Renal cortical epithelial cell (primary cell): ENCODE measurements around the gene VDR. TPM values are rescaled to one million over a fixed set of nuclear protein-coding genes. Genes with fewer than 3 reads are reported as not detected.
"Not testable (repeated sequence)": the region's sequence is repeated elsewhere in the genome, so short reads cannot be mapped to it uniquely, and the experiment has no call there.

ENCODE experiments used
- DNase-seq: peaks from one replicate; pipeline ENCODE4 v3.0.0-alpha.2; 2011; ENCODE audit warnings: low read depth
- total RNA-seq: library from RNA; depleted of rRNA; stranded (reverse); fragments of >200 nt; gene quantifications from 2 replicates; pipeline ENCODE4 v1.2.3, GENCODE V29; 2014

The VDR gene
- total RNA-seq, 1 donor from 2014 or later = 2.9 TPM

DNA sequence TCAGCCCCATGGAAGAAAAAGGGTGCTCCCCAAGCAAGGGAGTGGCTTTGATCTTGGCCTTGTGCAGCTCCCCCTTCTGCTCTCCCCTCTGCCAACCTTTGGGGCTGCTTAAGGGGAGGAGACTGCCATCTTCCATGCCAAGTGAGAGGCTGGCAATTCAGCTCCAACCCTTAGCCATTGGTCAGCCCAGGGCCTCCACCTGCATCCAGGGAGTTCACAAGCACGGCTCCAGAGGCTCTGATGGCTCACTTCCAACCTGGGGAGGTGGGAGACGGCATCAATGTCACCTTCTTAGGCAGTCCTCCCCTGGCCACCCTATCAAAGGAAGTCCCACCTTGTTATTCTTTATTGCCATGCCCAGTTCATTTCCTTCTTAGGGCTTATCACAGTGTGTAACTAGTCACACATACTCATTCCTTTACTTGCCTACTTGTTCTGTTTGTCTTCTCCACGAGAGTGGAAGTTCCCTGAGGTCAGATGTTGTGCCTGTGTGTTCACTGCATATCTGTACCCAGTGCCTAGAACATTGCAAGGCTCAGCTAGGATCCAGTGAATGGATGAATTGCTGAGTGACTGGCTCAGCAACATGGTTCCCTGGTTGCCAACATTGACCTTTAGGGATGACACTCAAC is 90.1 kb downstream of the VDR start:
- no peak for DNase-seq

- no peak for DNase-seq
Measured at GRCh38 chr12:47813511-47814196, 91.1 kb downstream of the VDR start.

- peak; percentile 79 for DNase-seq
Measured at GRCh38 chr12:47812797-47813510, 91.8 kb downstream of the VDR start.

- DNase-seq = peak; percentile 67
Measured at GRCh38 chr12:47811581-47812484, 93.0 kb downstream of the VDR start.

GRCh38 chr12:47811072-47811396 is 93.8 kb downstream of the VDR start:
- no peak for DNase-seq

- DNase-seq = not testable (repeated sequence)
Measured at GRCh38 chr12:47809518-47809917, 95.3 kb downstream of the VDR start.

DNA sequence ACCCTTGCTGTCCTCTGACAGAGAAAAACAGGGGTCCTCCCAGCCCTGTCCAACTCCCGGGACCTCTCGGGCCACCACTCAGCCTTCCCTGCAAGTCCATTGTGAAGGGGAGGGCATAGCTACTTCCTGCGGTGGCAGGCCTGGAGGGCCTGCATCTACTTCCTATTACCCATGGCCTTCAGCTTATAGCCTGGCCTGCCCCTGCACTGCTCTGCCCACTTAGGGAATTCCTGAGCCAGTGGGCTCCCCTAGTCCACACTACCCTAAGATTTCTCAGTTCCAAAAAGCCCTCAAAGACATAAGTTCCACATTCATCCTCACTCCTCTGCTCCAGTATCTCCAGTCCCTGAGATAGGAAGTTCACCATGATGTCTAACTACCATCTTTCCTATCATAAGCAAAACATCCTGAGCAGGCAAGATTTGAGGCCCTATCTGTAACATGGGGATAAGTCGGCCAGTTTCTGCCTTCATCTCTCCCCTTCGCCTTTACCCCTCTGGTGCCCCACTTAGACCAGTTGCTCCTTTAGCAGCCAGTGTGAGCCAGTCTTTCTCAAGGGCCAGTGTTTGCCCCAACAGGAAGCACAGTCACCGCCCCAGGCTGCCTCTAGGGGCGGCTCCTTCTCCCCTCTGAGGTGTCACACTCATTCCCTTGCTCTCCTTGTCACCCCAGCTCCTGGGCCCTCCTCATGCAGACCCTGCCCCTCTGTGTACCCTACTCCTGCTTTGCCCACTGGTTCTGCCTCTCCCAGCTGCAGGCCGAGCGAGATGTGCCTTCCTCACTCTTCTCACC is 96.0 kb downstream of the VDR start:
- DNase-seq = no peak

DNA sequence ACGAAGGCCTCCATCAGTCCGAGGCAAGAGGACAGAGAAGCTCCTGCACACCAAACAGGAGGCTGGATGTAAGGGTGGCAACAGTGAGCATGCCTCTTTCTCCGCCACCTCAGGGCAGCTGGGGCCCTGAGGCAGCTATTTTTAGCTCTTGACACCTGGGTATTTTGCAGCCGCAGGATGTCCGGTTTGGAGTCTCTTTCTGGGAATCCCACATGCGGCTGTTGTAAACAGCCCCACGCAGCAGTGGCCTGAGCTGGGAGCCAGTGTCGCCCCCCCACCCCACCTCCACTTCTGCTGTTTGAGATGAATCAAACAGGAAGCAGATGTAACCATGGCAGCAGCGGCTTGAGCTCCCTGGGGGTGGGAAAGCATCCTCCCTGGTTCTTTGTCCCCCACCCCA is 96.7 kb downstream of the VDR start:
- no peak for DNase-seq

DNA sequence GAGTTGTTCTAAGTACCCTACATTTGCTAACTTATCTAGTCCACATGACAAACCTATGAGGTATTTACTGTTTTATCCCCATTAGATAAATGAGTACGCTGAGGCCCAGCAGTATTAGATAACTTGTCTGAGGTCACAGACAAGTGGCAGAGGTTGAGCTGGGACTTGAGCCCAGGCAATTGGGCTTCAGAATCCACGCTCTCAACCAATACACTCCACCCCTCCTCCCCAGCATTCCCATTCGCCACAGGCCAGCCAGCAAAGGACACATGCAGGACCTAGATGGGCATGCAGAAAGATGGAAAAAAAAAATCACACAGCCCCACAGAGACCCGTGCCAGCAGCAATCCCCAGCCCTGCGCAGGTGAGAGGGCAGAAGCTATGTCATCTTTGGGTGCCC is 97.5 kb downstream of the VDR start:
- DNase-seq = no peak

DNA sequence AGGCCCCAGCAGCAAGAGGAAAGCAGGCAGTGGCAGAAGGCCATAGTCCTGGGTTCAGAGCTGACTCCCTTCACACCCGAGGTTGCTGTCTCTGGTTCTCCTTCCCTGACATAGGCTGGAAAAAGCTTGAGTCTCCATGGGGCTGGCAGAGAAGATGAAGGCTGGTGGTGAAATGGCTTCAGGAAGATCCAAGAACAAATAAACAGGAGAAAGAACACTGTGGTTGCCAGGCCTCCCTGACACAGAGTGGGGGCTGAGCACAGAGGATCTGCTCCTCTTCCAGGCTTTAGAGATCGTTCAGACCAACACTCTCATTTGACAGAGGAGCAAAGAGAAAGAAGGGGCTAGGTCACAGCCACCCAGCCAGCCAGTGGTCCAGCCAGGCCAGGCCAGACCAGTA is 99.4 kb downstream of the VDR start:
- no peak for DNase-seq

DNA sequence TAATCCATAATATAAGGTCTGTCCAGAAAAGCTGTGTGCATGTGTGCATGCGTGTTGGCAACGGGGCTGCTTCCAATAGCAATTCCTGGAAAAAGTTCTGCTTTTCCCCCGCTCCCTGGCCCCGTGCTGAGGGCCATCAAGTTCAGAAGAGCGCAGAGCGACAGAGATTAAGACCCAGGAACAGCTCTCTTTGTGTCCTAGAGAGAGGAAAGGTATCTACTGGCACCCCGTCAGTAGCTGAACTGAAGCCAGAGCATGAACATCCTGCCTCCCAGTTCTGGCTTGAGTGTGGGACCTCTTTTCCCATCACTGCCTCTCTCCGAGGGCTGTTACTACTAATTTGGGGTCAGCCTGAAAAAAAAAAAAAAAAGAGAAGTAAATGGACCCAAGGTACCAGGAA is 100.6 kb downstream of the VDR start:
- DNase-seq = no peak

DNA sequence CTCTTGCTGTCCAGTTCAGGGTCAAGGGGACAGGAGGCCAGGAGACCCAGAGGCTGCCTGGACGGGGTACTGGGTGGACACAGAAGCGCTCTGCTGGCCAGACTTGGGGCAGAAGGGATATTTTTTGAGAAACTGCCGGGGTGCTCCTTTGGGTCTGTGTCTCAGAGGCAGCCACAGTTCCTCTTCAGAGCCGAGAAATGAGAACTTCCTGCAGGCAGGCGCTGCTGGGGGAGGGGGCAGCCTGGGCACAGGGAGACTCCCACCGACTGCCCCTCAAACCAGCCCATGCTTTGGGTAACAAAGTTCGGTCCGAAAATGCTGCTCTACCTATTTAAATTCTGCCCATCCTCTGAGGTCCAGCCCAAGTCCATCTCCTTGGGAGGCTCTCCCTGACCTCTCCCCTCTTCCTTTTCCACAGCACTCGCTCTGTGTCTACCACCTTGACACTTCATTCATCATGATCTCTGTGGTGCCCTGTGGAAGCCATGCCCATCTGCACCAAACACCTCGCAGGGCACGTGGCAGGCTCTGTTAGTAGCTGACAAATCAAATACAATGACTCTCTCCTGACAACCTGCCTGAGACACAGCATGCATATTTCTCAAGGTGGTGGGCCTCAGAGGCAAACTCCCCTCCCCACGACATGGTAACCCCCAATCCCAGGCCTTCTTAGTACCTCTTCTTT is 101.5 kb downstream of the VDR start:
- DNase-seq = no peak

GRCh38 chr12:47802312-47802711 is 102.5 kb downstream of the VDR start:
- DNase-seq = no peak

GRCh38 chr12:47801904-47802246 is 102.9 kb downstream of the VDR start:
- DNase-seq = no peak

GRCh38 chr12:47801170-47801903 is 103.5 kb downstream of the VDR start:
- peak; percentile 95 for DNase-seq

DNA sequence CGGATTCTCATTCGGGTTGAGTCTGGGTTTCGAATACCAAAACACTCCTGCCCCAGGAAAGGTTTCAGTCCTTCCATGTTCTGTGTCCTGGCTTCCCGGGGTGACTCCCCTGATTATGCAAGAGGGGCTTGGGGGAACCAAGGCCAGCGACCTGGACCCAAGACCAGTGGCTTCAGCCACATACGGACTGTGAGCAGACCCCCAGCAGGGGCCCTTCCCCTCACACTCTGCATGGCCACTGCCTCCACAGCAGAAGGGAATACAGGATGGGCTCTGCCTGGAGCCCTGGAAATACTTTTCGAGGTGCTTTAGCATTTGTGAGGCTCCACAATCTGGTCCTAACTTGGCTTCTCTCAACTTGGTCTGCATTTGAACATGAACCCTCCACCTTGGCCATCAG is 104.2 kb downstream of the VDR start:
- DNase-seq = no peak

DNA sequence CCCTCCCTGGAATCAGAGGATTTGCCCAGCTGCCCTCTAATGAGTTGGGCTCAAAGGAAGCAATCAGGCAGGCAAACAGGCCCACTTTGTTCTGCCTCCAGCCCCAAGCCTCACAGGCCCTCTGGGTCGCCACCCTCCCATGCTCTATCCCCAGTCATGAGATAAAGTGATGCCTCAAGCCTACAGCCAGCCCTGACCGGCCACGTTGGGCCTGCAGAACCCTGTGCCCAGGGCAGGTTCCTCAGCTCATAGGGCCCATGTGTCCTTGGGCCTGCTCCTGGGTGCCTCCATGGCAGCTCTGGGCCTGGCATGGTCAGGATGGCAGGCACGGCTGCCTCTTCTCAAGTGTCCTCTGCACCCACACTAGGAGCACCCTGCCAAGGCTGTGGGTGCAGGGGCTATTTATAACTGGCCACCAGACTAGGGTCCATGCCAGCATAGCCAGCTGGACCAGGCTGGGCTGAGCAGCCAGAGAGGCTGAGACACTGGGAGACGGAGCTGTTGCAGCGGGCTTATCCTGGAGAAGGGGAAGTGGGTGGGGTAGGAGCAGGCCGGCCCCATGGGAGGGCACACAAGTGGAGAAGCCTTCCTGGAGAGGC is 105.3 kb downstream of the VDR start:
- DNase-seq = no peak

- no peak for DNase-seq
Measured at GRCh38 chr12:47798382-47798948, 106.3 kb downstream of the VDR start.

GRCh38 chr12:47797441-47797840 is 107.4 kb downstream of the VDR start:
- DNase-seq = no peak
